Keratinocyte (primary cell): ENCODE data around the gene NBEAL2.

Experiments used
- EZH2 ChIP-seq: IDR thresholded peaks from one replicate; pipeline ENCODE4 v1.6.1; 2012; ENCODE audit warnings: inconsistent platforms, mild to moderate bottlenecking, low read length, moderate library complexity
- TF ChIP-seq, protein P1 (sequence below), 3 experiments: IDR thresholded peaks in 1 of 3; conservative IDR thresholded peaks in 1 of 3; optimal IDR thresholded peaks in 1 of 3; 2 replicates in 2 of 3; 3 replicates in 1 of 3; pipeline versions ENCODE3 to v1.5.1; 2011; ENCODE audit warnings: low read length in 3 of 3, mild to moderate bottlenecking in 3 of 3, moderate library complexity in 2 of 3, control low read depth in 1 of 3, inconsistent platforms in 1 of 3; ENCODE audit not compliant: insufficient read depth in 2 of 3; ENCODE audit errors: extremely low read depth in 1 of 3

DNA sequence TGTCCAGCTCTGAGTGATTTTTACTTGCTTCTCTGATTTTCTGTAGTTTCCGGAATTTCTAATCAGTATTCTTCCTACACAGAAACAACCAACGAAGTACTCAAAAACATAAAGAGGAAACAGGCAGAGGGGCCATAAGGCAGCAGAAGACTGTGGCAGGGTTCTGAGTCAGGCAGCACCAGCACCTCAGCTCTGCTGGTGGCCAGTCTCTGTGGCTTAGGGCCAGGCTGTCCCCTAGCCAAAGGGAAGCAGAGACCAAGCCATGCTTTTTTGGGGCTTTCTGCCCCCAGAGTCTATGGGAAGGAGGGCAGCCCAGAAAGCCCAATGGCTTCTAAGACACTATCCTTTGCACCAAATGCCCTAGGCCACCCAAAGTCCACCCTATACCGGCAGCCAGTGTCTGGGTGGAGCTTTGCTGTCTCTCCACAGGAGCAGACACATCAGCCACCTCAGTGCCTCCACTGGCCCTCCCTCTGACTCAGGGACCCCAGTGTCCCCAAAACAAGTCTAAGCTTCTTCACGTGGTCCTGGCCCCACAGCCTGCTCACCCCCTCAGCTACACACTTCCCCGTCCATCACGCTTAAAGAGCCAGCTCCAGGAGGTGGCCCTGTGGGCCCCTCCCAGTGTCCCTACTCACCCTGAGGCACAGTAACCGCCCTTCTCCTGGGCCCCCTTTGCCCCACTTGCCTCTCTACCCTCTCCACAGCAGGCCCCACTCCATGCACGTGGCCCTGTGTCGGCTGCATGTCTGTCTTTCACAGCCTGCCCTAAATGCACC, 49.1 kb upstream of the NBEAL2 start:
- TF ChIP-seq, protein P1, sequence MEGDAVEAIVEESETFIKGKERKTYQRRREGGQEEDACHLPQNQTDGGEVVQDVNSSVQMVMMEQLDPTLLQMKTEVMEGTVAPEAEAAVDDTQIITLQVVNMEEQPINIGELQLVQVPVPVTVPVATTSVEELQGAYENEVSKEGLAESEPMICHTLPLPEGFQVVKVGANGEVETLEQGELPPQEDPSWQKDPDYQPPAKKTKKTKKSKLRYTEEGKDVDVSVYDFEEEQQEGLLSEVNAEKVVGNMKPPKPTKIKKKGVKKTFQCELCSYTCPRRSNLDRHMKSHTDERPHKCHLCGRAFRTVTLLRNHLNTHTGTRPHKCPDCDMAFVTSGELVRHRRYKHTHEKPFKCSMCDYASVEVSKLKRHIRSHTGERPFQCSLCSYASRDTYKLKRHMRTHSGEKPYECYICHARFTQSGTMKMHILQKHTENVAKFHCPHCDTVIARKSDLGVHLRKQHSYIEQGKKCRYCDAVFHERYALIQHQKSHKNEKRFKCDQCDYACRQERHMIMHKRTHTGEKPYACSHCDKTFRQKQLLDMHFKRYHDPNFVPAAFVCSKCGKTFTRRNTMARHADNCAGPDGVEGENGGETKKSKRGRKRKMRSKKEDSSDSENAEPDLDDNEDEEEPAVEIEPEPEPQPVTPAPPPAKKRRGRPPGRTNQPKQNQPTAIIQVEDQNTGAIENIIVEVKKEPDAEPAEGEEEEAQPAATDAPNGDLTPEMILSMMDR (optimal IDR thresholded peaks at IDR 0.05 in 1 of 3, IDR thresholded peaks at IDR 0.05 in 1 of 3, conservative IDR thresholded peaks at IDR 0.05 in 1 of 3; ENCODE audit: extremely low read depth in 1 of 3, insufficient read depth in 2 of 3, low read length in 3 of 3): no peak
- no peak for TF ChIP-seq EZH2
